Activated CD8-positive, alpha-beta T cell treated with anti-CD3 and anti-CD28 coated beads for 36 hours (primary cell): ENCODE measurements around the gene MYT1. TPM values are rescaled to one million over a fixed set of nuclear protein-coding genes. Genes with fewer than 3 reads are reported as not detected.

Experiments
- ATAC-seq: fragments of 200-7000 bp; cut with Tn5 transposase; one replicate; pipeline ENCODE4 v1.10.0; 2021; ENCODE audit warnings: mild to moderate bottlenecking, moderate library complexity
- CTCF ChIA-PET: fragments of 350-600 bp; sonication (Branson Sonifier 250); formaldehyde crosslinking; loops from one replicate; lab custom pipeline; 2021; ENCODE audit warnings: antibody characterized with exemption; lab: Charles Lee
- POLR2A ChIA-PET: fragments of 350-600 bp; sonication (Branson Sonifier 250); formaldehyde crosslinking; loops from one replicate; lab custom pipeline; 2021; ENCODE audit warnings: antibody characterized with exemption; lab: Charles Lee
- DNase-seq: peaks from one replicate; pipeline ENCODE4 v3.0.0-alpha.2; 2020
- H3K27ac Mint-ChIP-seq: one replicate; pipeline ENCODE4 v1.8.0; 2021; ENCODE audit warnings: mild to moderate bottlenecking, mixed read lengths
- H3K27me3 Mint-ChIP-seq: one replicate; pipeline ENCODE4 v1.8.0; 2021; ENCODE audit warnings: mixed read lengths
- H3K36me3 Mint-ChIP-seq: one replicate; pipeline ENCODE4 v1.8.0; 2021; ENCODE audit warnings: low read depth, mixed read lengths
- H3K4me1 Mint-ChIP-seq: one replicate; pipeline ENCODE4 v1.8.0; 2021; ENCODE audit warnings: low read depth, mixed read lengths
- H3K4me3 Mint-ChIP-seq: one replicate; pipeline ENCODE4 v1.8.0; 2021; ENCODE audit warnings: mild to moderate bottlenecking, moderate library complexity, mixed read lengths
- H3K9me3 Mint-ChIP-seq: one replicate; pipeline ENCODE4 v1.8.0; 2021; ENCODE audit warnings: mixed read lengths
- intact Hi-C: fragments of 100-400 bp; cut with micrococcal nuclease; formaldehyde crosslinking; loops from one replicate; pipeline ENCODE4 v1.10.0; 2022
- total RNA-seq, 2 experiments: library from RNA; stranded (reverse); gene quantifications; one replicate each; pipeline ENCODE4 v1.2.3, GENCODE V29; 2021
- TF ChIP-seq, protein P1 (sequence below): fragments of 200-600 bp; IDR thresholded peaks from one replicate; pipeline ENCODE4 v1.8.0; 2022; ENCODE audit warnings: antibody characterized with exemption, mild to moderate bottlenecking

Gene MYT1
- total RNA-seq, 2 experiments from 2014 or later: not detected

DNA sequence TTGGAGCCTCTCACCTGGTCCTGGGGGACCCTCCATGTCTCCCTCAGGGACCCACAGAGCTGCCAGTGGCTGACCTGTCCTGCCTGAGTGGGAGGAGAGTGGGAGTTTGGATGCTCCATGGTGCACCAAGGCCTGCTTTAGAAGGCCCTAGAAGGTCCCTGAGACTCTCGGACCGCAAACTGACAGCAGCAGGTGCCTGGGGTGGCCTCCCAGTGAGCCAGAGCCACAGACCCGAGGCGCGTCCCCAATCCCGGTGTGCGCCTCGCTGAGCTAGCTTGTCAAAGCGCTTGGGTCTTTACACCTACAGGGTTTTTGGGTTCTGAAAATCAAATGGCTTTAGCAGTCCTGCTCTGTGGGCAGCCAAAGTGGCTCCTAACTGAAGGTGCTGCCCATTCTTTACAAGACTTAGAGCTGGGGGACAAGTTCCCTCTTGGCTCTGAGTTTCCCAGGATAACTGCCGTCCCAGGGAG, 4.9 kb downstream of the MYT1 start:
- ChIA-PET CTCF (interaction anchor here (0.8 kb wide), 1 partner anchor 27 kb away, joined by 3 read pairs; no protein-coding TSS in a partner anchor), POLR2A (no interaction called here)
- Mint-ChIP-seq H3K9me3 (no peaks in the 10 kb centered on the region), H3K4me1 (no peaks in the 10 kb centered on the region), H3K27me3 (peaks cover 20% of the 10 kb centered on the region), H3K36me3 (no peaks in the 10 kb centered on the region), H3K4me3 (no peak overlapping the region), H3K27ac (no peak overlapping the region)
- TF ChIP-seq, protein P1, sequence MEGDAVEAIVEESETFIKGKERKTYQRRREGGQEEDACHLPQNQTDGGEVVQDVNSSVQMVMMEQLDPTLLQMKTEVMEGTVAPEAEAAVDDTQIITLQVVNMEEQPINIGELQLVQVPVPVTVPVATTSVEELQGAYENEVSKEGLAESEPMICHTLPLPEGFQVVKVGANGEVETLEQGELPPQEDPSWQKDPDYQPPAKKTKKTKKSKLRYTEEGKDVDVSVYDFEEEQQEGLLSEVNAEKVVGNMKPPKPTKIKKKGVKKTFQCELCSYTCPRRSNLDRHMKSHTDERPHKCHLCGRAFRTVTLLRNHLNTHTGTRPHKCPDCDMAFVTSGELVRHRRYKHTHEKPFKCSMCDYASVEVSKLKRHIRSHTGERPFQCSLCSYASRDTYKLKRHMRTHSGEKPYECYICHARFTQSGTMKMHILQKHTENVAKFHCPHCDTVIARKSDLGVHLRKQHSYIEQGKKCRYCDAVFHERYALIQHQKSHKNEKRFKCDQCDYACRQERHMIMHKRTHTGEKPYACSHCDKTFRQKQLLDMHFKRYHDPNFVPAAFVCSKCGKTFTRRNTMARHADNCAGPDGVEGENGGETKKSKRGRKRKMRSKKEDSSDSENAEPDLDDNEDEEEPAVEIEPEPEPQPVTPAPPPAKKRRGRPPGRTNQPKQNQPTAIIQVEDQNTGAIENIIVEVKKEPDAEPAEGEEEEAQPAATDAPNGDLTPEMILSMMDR: no peak
- DNase-seq (no peak), ATAC-seq (no peak)
- intact Hi-C loops: loop anchor here (5.0 kb wide), 1 partner anchor 33 kb away; no protein-coding TSS in a partner anchor

DNA sequence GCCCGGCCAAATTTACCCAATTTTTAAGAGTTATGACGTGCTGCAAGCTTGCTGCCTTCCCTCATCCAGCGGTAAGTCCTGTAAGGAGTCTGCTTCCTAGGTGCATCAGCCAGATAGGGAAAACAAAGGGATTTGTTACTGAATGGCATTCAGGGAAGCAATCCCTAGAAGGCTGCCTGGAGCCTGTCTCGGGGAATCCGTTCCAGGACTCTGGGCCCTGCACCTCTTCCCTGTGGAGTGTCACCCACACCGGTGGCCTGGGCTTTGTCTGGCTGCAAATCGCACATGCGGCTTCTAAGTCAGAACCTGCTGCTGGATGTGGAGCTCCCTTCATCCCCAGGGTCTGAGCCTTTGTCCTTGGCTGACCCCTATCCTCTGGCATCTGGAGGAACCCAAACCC, 7.0 kb downstream of the MYT1 start:
- no peak for DNase-seq
- no peaks in the 10 kb centered on the region for H3K9me3 Mint-ChIP-seq
- no peak overlapping the region for H3K27ac Mint-ChIP-seq
- intact Hi-C loops: no loop called here
- no peak overlapping the region for H3K4me3 Mint-ChIP-seq
- ChIA-PET CTCF (no interaction called here), POLR2A (no interaction called here)
- TF ChIP-seq, protein P1: no peak
- no peak for ATAC-seq
- H3K36me3 Mint-ChIP-seq: no peaks in the 10 kb centered on the region
- no peaks in the 10 kb centered on the region for H3K4me1 Mint-ChIP-seq
- peaks cover 11% of the 10 kb centered on the region for H3K27me3 Mint-ChIP-seq

DNA sequence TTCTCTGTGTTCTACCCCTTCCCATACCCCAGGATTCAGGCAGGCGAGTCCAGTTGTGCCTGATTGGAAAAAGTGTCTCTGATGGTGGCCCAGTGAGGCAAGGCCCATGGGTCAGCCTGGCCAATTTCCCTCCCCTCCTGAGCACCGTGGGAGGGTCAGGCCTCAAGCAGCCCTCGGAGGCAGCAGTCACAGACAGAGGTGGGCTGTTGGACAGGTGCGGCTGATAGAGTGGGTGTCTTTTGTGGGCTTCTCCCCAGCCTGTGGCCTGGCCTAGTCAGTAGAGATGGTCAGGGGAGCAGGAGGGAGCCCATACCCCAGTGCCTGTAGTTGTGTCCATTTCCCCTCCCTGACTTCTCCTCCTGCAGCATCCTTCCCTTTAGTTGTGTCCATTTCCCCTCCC, 8.9 kb downstream of the MYT1 start:
- no peak for DNase-seq
- TF ChIP-seq, protein P1: no peak
- H3K27me3 Mint-ChIP-seq: peaks cover 10% of the 10 kb centered on the region
- H3K36me3 Mint-ChIP-seq: no peaks in the 10 kb centered on the region
- intact Hi-C loops: no loop called here
- CTCF ChIA-PET: no interaction called here
- H3K27ac Mint-ChIP-seq: no peak overlapping the region
- H3K4me1 Mint-ChIP-seq: no peaks in the 10 kb centered on the region
- H3K4me3 Mint-ChIP-seq: no peak overlapping the region
- no peaks in the 10 kb centered on the region for H3K9me3 Mint-ChIP-seq
- POLR2A ChIA-PET: no interaction called here
- ATAC-seq: no peak

DNA sequence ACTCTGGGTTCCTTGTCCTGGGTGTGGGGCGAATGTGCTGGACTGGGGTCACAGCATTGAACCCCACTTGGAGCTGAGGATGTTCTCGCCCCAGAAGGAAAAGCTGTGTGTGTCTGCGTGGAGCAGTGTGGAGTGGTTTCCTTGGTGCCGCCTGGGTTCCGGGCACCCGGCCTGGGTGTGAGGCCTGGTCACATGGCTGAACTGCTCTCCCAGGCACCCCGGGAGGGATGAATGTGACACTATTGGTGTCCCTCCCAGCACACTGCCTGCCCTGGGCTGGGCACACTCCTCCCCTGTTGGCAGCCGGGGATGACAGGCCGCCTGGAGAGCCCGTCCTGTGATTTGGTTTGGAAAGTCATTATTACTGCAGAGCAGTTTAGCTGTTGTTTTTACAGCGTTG, 12.3 kb downstream of the MYT1 start:
- Mint-ChIP-seq H3K4me1 (peaks cover 7% of the 10 kb centered on the region), H3K27ac (no peak overlapping the region), H3K27me3 (peaks cover 5% of the 10 kb centered on the region), H3K36me3 (no peaks in the 10 kb centered on the region), H3K9me3 (no peaks in the 10 kb centered on the region), H3K4me3 (no peak overlapping the region)
- CTCF ChIA-PET: no interaction called here
- no peak for DNase-seq
- POLR2A ChIA-PET: no interaction called here
- no peak for ATAC-seq
- TF ChIP-seq, protein P1: no peak
- intact Hi-C loops: no loop called here

DNA sequence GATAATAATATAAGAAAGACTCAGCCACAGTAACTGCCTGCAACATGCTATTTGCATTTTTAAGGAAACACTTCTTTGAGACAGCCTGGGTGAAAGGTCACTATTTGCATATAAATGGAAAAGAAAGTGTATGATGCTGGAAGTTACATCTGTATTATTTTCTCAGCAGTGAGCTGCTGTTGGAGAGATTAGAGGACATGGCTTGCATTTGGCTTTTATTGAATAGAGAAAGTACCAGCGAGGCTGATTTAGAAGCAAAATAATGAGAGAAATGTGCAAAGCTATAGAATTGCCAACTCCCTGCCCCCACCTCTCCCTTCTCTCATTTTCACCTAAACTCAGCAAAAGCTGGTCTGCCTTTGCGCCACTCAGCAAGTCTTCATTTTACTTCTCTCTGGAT, 12.7 kb downstream of the MYT1 start:
- CTCF ChIA-PET: no interaction called here
- DNase-seq (no peak), ATAC-seq (no peak)
- H3K4me3 Mint-ChIP-seq: no peak overlapping the region
- no peaks in the 10 kb centered on the region for H3K36me3 Mint-ChIP-seq
- no peaks in the 10 kb centered on the region for H3K9me3 Mint-ChIP-seq
- TF ChIP-seq, protein P1: no peak
- POLR2A ChIA-PET: no interaction called here
- H3K27me3 Mint-ChIP-seq: peaks cover 5% of the 10 kb centered on the region
- no peak overlapping the region for H3K27ac Mint-ChIP-seq
- peaks cover 7% of the 10 kb centered on the region for H3K4me1 Mint-ChIP-seq
- intact Hi-C loops: no loop called here
